SK-N-SH (cell line): Measurements from ENCODE around the gene RPE. TPM values are rescaled to one million over a fixed set of nuclear protein-coding genes. Genes with fewer than 3 reads are reported as not detected.

Experiments used
- CTCF ChIA-PET: fragments of 300-600, 350-600 bp; formaldehyde crosslinking; extraction: SDS; loops from one replicate; lab custom pipeline; 2021; lab: Yijun Ruan, JAX
- POLR2A ChIA-PET: fragments of 350-600 bp; sonication (Branson Sonifier 250); formaldehyde crosslinking; extraction: SDS; loops from one replicate; lab custom pipeline; 2020; ENCODE audit warnings: antibody characterized with exemption, inconsistent platforms; lab: Yijun Ruan, JAX
- DNase-seq: peaks from one replicate; pipeline ENCODE4 v3.0.0; 2012
- H2AFZ ChIP-seq: fragments of 200-600 bp; sonication (generic); 2 replicates; pipeline ENCODE4 v1.8.1; 2016; ENCODE audit warnings: antibody characterized with exemption, mild to moderate bottlenecking, low read depth
- H3F3A ChIP-seq: fragments of 200-600 bp; sonication (generic); replicated peaks from 2 replicates; pipeline ENCODE3; 2016; ENCODE audit warnings: antibody characterized with exemption, mild to moderate bottlenecking; ENCODE audit not compliant: insufficient read depth
- H3K27ac ChIP-seq, 2 experiments: fragments of 200-500 bp in 1 of 2; fragments of 200-600 bp in 1 of 2; sonication (Bioruptor generic) in 1 of 2; sonication (generic), shearing (Covaris generic) in 1 of 2; 2 replicates each; pipeline versions ENCODE4 v1.5.1 to v1.6.1; 2014 to 2016; ENCODE audit warnings: low read depth in 2 of 2, inconsistent platforms in 1 of 2, low read length in 1 of 2, mild to moderate bottlenecking in 1 of 2, mixed read lengths in 1 of 2
- H3K27me3 ChIP-seq: fragments of 200-600 bp; sonication (generic), shearing (Covaris generic); 2 replicates; pipeline ENCODE4 v1.6.1; 2016; ENCODE audit warnings: mixed run types; ENCODE audit not compliant: insufficient read depth
- H3K36me3 ChIP-seq, 2 experiments: fragments of 200-500 bp in 1 of 2; fragments of 200-600 bp in 1 of 2; sonication (Bioruptor generic) in 1 of 2; sonication (generic) in 1 of 2; replicated peaks in 1 of 2; 2 replicates each; pipeline versions ENCODE3 to v1.5.1; 2014 to 2016; ENCODE audit warnings: low read length in 1 of 2, mild to moderate bottlenecking in 1 of 2; ENCODE audit not compliant: insufficient read depth in 2 of 2, control insufficient read depth in 1 of 2
- H3K4me1 ChIP-seq, 2 experiments: fragments of 200-500 bp in 1 of 2; fragments of 200-600 bp in 1 of 2; sonication (Bioruptor generic) in 1 of 2; sonication (generic), shearing (Covaris generic) in 1 of 2; 2 replicates each; pipeline versions ENCODE4 v1.5.1 to v1.6.1; 2014 to 2016; ENCODE audit warnings: low read depth in 1 of 2, low read length in 1 of 2, mixed run types in 1 of 2; ENCODE audit not compliant: insufficient read depth in 2 of 2, control insufficient read depth in 1 of 2
- H3K4me2 ChIP-seq: fragments of 200-600 bp; sonication (generic), shearing (Covaris generic); 2 replicates; pipeline ENCODE4 v1.6.1; 2017; ENCODE audit warnings: mixed run types
- H3K4me3 ChIP-seq, 2 experiments: fragments of 200-500 bp in 1 of 2; fragments of 200-600 bp in 1 of 2; sonication (Bioruptor generic) in 1 of 2; sonication (generic), shearing (Covaris generic) in 1 of 2; 2 replicates each; pipeline versions ENCODE4 v1.5.1 to v1.8.1; 2014 to 2016; ENCODE audit warnings: low read depth in 2 of 2, inconsistent platforms in 1 of 2, low read length in 1 of 2, mild to moderate bottlenecking in 1 of 2, mixed read lengths in 1 of 2, moderate library complexity in 1 of 2
- H3K79me2 ChIP-seq: fragments of 200-600 bp; sonication (generic); 2 replicates; pipeline ENCODE4 v1.8.1; 2017; ENCODE audit warnings: mild to moderate bottlenecking; ENCODE audit not compliant: insufficient read depth
- H3K9ac ChIP-seq: fragments of 200-600 bp; sonication (generic); 2 replicates; pipeline ENCODE4 v1.6.1; 2017; ENCODE audit warnings: mixed run types
- H3K9me2 ChIP-seq: fragments of 200-600 bp; sonication (generic); 2 replicates; pipeline ENCODE4 v1.6.1; 2017; ENCODE audit warnings: mixed run types
- H3K9me3 ChIP-seq: fragments of 200-600 bp; sonication (generic); 2 replicates; pipeline ENCODE4 v1.6.1; 2017; ENCODE audit warnings: mixed run types, mild to moderate bottlenecking, moderate library complexity
- H4K20me1 ChIP-seq: fragments of 200-600 bp; sonication (generic); 2 replicates; pipeline ENCODE4 v1.6.1; 2017; ENCODE audit warnings: mild to moderate bottlenecking, mixed run types; ENCODE audit not compliant: insufficient read depth
- CTCF ChIP-seq: fragments of 200-600 bp; sonication (generic); IDR thresholded peaks from 2 replicates; pipeline ENCODE4 v1.6.1; 2017; ENCODE audit warnings: antibody characterized with exemption, mild to moderate bottlenecking, moderate library complexity
- ELF1 ChIP-seq: IDR thresholded peaks from 2 replicates; pipeline ENCODE4 v1.4.0; 2012
- EZH2phosphoT487 ChIP-seq: fragments of 200-600 bp; sonication (generic); IDR thresholded peaks from 2 replicates; pipeline ENCODE4 v1.6.1; 2017; ENCODE audit warnings: low read depth, mixed run types, mild to moderate bottlenecking, antibody characterized with exemption, moderate library complexity, borderline replicate concordance
- GATA2 ChIP-seq: sonication (generic); formaldehyde crosslinking; IDR thresholded peaks from 2 replicates; pipeline ENCODE4 v1.5.0; 2020; ENCODE audit warnings: mild to moderate bottlenecking, missing genetic modification reagents
- MEF2A ChIP-seq: IDR thresholded peaks from 2 replicates; pipeline ENCODE4 v1.4.0; 2012; ENCODE audit warnings: low read depth, borderline replicate concordance
- MXI1 ChIP-seq: IDR thresholded peaks from 2 replicates; pipeline ENCODE4 v1.6.1; 2012; ENCODE audit warnings: mild to moderate bottlenecking, low read depth, low read length, improper control_type of control experiment
- NFIC ChIP-seq: IDR thresholded peaks from 2 replicates; pipeline ENCODE4 v1.4.0; 2012; ENCODE audit warnings: borderline replicate concordance
- POLR2AphosphoS5 ChIP-seq: IDR thresholded peaks from 2 replicates; pipeline ENCODE4 v1.6.1; 2012; ENCODE audit warnings: low read depth, low read length
- RAD21 ChIP-seq: IDR thresholded peaks from 2 replicates; pipeline ENCODE4 v1.6.1; 2012; ENCODE audit warnings: mild to moderate bottlenecking, low read length
- REST ChIP-seq: IDR thresholded peaks from 2 replicates; pipeline ENCODE4 v1.6.1; 2012; ENCODE audit warnings: mild to moderate bottlenecking, low read depth, low read length, moderate library complexity
- RXRA ChIP-seq: IDR thresholded peaks from 2 replicates; pipeline ENCODE4 v1.4.0; 2012; ENCODE audit warnings: low read depth, mild to moderate bottlenecking, borderline replicate concordance
- SIN3A ChIP-seq: IDR thresholded peaks from 2 replicates; pipeline ENCODE4 v1.6.1; 2012; ENCODE audit warnings: low read depth, mild to moderate bottlenecking, low read length, moderate library complexity, borderline replicate concordance
- SMC3 ChIP-seq: IDR thresholded peaks from 2 replicates; pipeline ENCODE4 v1.6.1; 2012; ENCODE audit warnings: low read depth, low read length, improper control_type of control experiment
- TAF1 ChIP-seq: IDR thresholded peaks from 2 replicates; pipeline ENCODE4 v1.6.1; 2012; ENCODE audit warnings: low read depth, mild to moderate bottlenecking, low read length, moderate library complexity, borderline replicate concordance
- TCF12 ChIP-seq: IDR thresholded peaks from 2 replicates; pipeline ENCODE4 v1.4.0; 2012
- WGBS: methylation state at CpG from one replicate; pipeline ENCODE4 v1.1.6; 2017; ENCODE audit warnings: low lambda C conversion rate; 5-methylcytosine and 5-hydroxymethylcytosine counted together
- polyA plus RNA-seq, 3 experiments: library from polyadenylated mRNA; depleted of rRNA; stranded (reverse); fragments of >200 nt; gene quantifications; 2 replicates each; pipeline ENCODE4 v1.2.3, GENCODE V29; 2012
- TF ChIP-seq, protein P1 (sequence below): fragments of 150-350 bp; IDR thresholded peaks from 2 replicates; pipeline ENCODE4 v1.6.1; 2016; ENCODE audit warnings: mild to moderate bottlenecking, low read depth, low read length
- TF ChIP-seq, protein P2 (sequence below): IDR thresholded peaks from 2 replicates; pipeline ENCODE4; 2012
- TF ChIP-seq, protein P3 (sequence below): IDR thresholded peaks from 2 replicates; pipeline ENCODE4 v1.4.0; 2012; ENCODE audit warnings: low read depth

The RPE gene
- polyA plus RNA-seq, 1 of the 3 experiments (the other 2 are of a cell fraction), result 62.9 TPM

GRCh38 chr2:209998596-209998995 is 3.8 kb upstream of the RPE start:
- CTCF ChIA-PET, result interaction anchor here (0.6 to 1.6 kb wide), 6 partner anchors 9 to 871 kb away, joined by 3 to 4 read pairs (median 3); no protein-coding TSS in a partner anchor
- no peak overlapping the region for H2AFZ ChIP-seq
- peaks cover 12% of the 10 kb centered on the region for H3K79me2 ChIP-seq

More at GRCh38 chr2:209998596-209998995, 3.8 kb upstream of the RPE start:
- Histone ChIP-seq H3K9me2 (no peaks in the 10 kb centered on the region), H3K9ac (no peak overlapping the region), H3K4me3 (no peak overlapping the region), H3K9me3 (no peaks in the 10 kb centered on the region), H3K36me3 (no peaks in the 10 kb centered on the region), H4K20me1 (peaks cover under 1% of the 10 kb centered on the region; the same call in 1 of the 2 replicates), H3K4me2 (no peak overlapping the region), H3K27me3 (no peaks in the 10 kb centered on the region), H3K27ac (no peak overlapping the region), H3F3A (no peaks in the 10 kb centered on the region), H3K4me1 (peaks cover 0 to 4% of the 10 kb centered on the region in 2 experiments; a peak in 2 of 4 replicates)
- no peak for DNase-seq
- POLR2A ChIA-PET, result no interaction called here
- 83% methylated on average over 1 of the region's 1 CpG for WGBS
- TF ChIP-seq POLR2AphosphoS5 (no peak), REST (no peak), MXI1 (no peak), CTCF (no peak), RXRA (no peak), TCF12 (no peak), ELF1 (no peak), TAF1 (no peak), RAD21 (no peak), NFIC (no peak), SIN3A (no peak), SMC3 (no peak), GATA2 (CRISPR knock-in tag) (no peak), EZH2phosphoT487 (no peak), MEF2A (no peak)
- TF ChIP-seq, protein P1, sequence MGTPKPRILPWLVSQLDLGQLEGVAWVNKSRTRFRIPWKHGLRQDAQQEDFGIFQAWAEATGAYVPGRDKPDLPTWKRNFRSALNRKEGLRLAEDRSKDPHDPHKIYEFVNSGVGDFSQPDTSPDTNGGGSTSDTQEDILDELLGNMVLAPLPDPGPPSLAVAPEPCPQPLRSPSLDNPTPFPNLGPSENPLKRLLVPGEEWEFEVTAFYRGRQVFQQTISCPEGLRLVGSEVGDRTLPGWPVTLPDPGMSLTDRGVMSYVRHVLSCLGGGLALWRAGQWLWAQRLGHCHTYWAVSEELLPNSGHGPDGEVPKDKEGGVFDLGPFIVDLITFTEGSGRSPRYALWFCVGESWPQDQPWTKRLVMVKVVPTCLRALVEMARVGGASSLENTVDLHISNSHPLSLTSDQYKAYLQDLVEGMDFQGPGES, result no peak
- TF ChIP-seq, protein P2, sequence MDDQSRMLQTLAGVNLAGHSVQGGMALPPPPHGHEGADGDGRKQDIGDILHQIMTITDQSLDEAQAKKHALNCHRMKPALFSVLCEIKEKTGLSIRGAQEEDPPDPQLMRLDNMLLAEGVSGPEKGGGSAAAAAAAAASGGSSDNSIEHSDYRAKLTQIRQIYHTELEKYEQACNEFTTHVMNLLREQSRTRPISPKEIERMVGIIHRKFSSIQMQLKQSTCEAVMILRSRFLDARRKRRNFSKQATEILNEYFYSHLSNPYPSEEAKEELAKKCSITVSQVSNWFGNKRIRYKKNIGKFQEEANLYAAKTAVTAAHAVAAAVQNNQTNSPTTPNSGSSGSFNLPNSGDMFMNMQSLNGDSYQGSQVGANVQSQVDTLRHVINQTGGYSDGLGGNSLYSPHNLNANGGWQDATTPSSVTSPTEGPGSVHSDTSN, result no peak
- TF ChIP-seq, protein P3, sequence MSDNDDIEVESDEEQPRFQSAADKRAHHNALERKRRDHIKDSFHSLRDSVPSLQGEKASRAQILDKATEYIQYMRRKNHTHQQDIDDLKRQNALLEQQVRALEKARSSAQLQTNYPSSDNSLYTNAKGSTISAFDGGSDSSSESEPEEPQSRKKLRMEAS, result no peak
